Measurements from ENCODE around the gene HS2ST1. TPM values are rescaled to one million over a fixed set of nuclear protein-coding genes. Genes with fewer than 3 reads are reported as not detected.
"Not testable (repeated sequence)": the region's sequence is repeated elsewhere in the genome, so short reads cannot be mapped to it uniquely, and the experiment has no call there.

HS2ST1 gene
- total RNA-seq, 1 experiment from 2014 or later: 24.0 TPM

GRCh38 chr1:86965012-86965826 is 50.8 kb downstream of the HS2ST1 start:
- peak; percentile 33 for DNase-seq (ENCODE audit: low read depth)

GRCh38 chr1:86965827-86966182 is 51.4 kb downstream of the HS2ST1 start:
- DNase-seq (ENCODE audit: low read depth): no peak

GRCh38 chr1:86970938-86971337 is 56.5 kb downstream of the HS2ST1 start:
- no peak for DNase-seq (ENCODE audit: low read depth)

GRCh38 chr1:86971778-86972177 is 57.3 kb downstream of the HS2ST1 start:
- no peak for DNase-seq (ENCODE audit: low read depth)

GRCh38 chr1:86972262-86972661 is 57.8 kb downstream of the HS2ST1 start:
- no peak for DNase-seq (ENCODE audit: low read depth)

- DNase-seq (ENCODE audit: low read depth): no peak
Measured at GRCh38 chr1:86975993-86976550, 61.6 kb downstream of the HS2ST1 start.

GRCh38 chr1:86976664-86977063 is 62.2 kb downstream of the HS2ST1 start:
- no peak for DNase-seq (ENCODE audit: low read depth)

GRCh38 chr1:86981482-86982213 is 67.2 kb downstream of the HS2ST1 start:
- no peak for DNase-seq (ENCODE audit: low read depth)

- not testable (repeated sequence) for DNase-seq (ENCODE audit: low read depth)
Measured at GRCh38 chr1:86983677-86984076, 69.2 kb downstream of the HS2ST1 start.

- no peak for DNase-seq (ENCODE audit: low read depth)
Measured at GRCh38 chr1:86987446-86987845, 73.0 kb downstream of the HS2ST1 start.

GRCh38 chr1:86988835-86989234 is 74.4 kb downstream of the HS2ST1 start:
- no peak for DNase-seq (ENCODE audit: low read depth)

- DNase-seq (ENCODE audit: low read depth): not testable (repeated sequence)
Measured at GRCh38 chr1:86989690-86990089, 75.3 kb downstream of the HS2ST1 start.

- DNase-seq (ENCODE audit: low read depth): no peak
Measured at GRCh38 chr1:86990826-86991225, 76.4 kb downstream of the HS2ST1 start.

GRCh38 chr1:86991549-86992186 is 77.2 kb downstream of the HS2ST1 start:
- no peak for DNase-seq (ENCODE audit: low read depth)

- no peak for DNase-seq (ENCODE audit: low read depth)
Measured at GRCh38 chr1:86992861-86993260, 78.4 kb downstream of the HS2ST1 start.

- DNase-seq (ENCODE audit: low read depth): no peak
Measured at GRCh38 chr1:86993269-86993985, 79.0 kb downstream of the HS2ST1 start.

GRCh38 chr1:86994061-86994460 is 79.6 kb downstream of the HS2ST1 start:
- no peak for DNase-seq (ENCODE audit: low read depth)

GRCh38 chr1:86997538-86997937 is 83.1 kb downstream of the HS2ST1 start:
- no peak for DNase-seq (ENCODE audit: low read depth)

- DNase-seq (ENCODE audit: low read depth): no peak
Measured at GRCh38 chr1:86998280-86998679, 83.8 kb downstream of the HS2ST1 start.

GRCh38 chr1:86998727-86999126 is 84.3 kb downstream of the HS2ST1 start:
- DNase-seq (ENCODE audit: low read depth): no peak

- DNase-seq (ENCODE audit: low read depth): no peak
Measured at GRCh38 chr1:87000460-87000859, 86.0 kb downstream of the HS2ST1 start.
